Mesenchymal stem cell (in vitro differentiated cells and primary cell): ENCODE data around the gene GPR173.

Experiments used
- DNase-seq: peaks from one replicate; pipeline ENCODE4 v3.0.0-alpha.2; 2013
- H2AFZ ChIP-seq: one replicate; pipeline ENCODE4 v1.6.1; 2013; ENCODE audit warnings: low read depth, mild to moderate bottlenecking, control low read depth, inconsistent platforms, low read length, moderate library complexity
- H2AK5ac ChIP-seq: 2 replicates; pipeline ENCODE4 v1.6.1; 2013; ENCODE audit warnings: low read length, moderate library complexity, mild to moderate bottlenecking, inconsistent platforms; ENCODE audit not compliant: severe bottlenecking
- H2BK120ac ChIP-seq: one replicate; pipeline ENCODE4 v1.6.1; 2013; ENCODE audit warnings: low read depth, mild to moderate bottlenecking, inconsistent platforms, low read length, moderate library complexity
- H2BK12ac ChIP-seq, 2 experiments: one replicate each; pipeline ENCODE4 v1.6.1; 2013; ENCODE audit warnings: inconsistent platforms in 2 of 2, low read length in 2 of 2, mild to moderate bottlenecking in 2 of 2, moderate library complexity in 2 of 2, control low read depth in 1 of 2
- H2BK15ac ChIP-seq: one replicate; pipeline ENCODE4 v1.6.1; 2013; ENCODE audit warnings: mild to moderate bottlenecking, low read depth, inconsistent platforms; ENCODE audit not compliant: poor library complexity, severe bottlenecking
- H2BK5ac ChIP-seq: 2 replicates; pipeline ENCODE4 v1.6.1; 2013; ENCODE audit warnings: low read depth, mild to moderate bottlenecking, low read length, control low read depth, inconsistent platforms; ENCODE audit not compliant: poor library complexity, severe bottlenecking
- H3K14ac ChIP-seq, 2 experiments: one replicate each; pipeline ENCODE4 v1.6.1; 2013; ENCODE audit warnings: inconsistent platforms in 2 of 2, low read length in 2 of 2, control low read depth in 1 of 2, mild to moderate bottlenecking in 1 of 2, moderate library complexity in 1 of 2
- H3K18ac ChIP-seq, 2 experiments: one replicate each; pipeline ENCODE4 v1.6.1; 2013; ENCODE audit warnings: inconsistent platforms in 2 of 2, low read length in 2 of 2, control low read depth in 1 of 2, low read depth in 1 of 2, mild to moderate bottlenecking in 1 of 2
- H3K23ac ChIP-seq, 2 experiments: one replicate each; pipeline ENCODE4 v1.6.1; 2013; ENCODE audit warnings: inconsistent platforms in 2 of 2, low read length in 2 of 2, mild to moderate bottlenecking in 2 of 2, moderate library complexity in 2 of 2, control low read depth in 1 of 2
- H3K27ac ChIP-seq: 2 replicates; pipeline ENCODE4 v1.5.1; 2013; ENCODE audit warnings: mild to moderate bottlenecking, moderate library complexity, low read length, control low read depth, inconsistent platforms; ENCODE audit not compliant: poor library complexity, severe bottlenecking
- H3K27me3 ChIP-seq, 2 experiments: 2 replicates each; pipeline versions ENCODE4 v1.6.1 to v1.7.0; 2013; ENCODE audit warnings: low read length in 2 of 2, mild to moderate bottlenecking in 2 of 2, moderate library complexity in 2 of 2, control low read depth in 1 of 2, inconsistent platforms in 1 of 2; ENCODE audit not compliant: control insufficient read depth in 1 of 2, insufficient read depth in 1 of 2
- H3K36me3 ChIP-seq, 2 experiments: 2 replicates each; pipeline versions ENCODE4 v1.6.1 to v1.7.0; 2013; ENCODE audit warnings: low read length in 2 of 2, control low read depth in 1 of 2, inconsistent platforms in 1 of 2, low read depth in 1 of 2, mild to moderate bottlenecking in 1 of 2; ENCODE audit not compliant: insufficient read depth in 2 of 2, control insufficient read depth in 1 of 2
- H3K4ac ChIP-seq, 2 experiments: one replicate each; pipeline ENCODE4 v1.6.1; 2013; ENCODE audit warnings: inconsistent platforms in 2 of 2, low read length in 2 of 2, mild to moderate bottlenecking in 2 of 2, moderate library complexity in 2 of 2, control low read depth in 1 of 2, low read depth in 1 of 2
- H3K4me1 ChIP-seq: 2 replicates; pipeline ENCODE4 v1.6.1; 2013; ENCODE audit warnings: low read depth, low read length, control low read depth; ENCODE audit not compliant: control insufficient read depth, insufficient read depth
- H3K4me2 ChIP-seq: 2 replicates; pipeline ENCODE4 v1.6.1; 2013; ENCODE audit warnings: low read length, mild to moderate bottlenecking, inconsistent platforms; ENCODE audit not compliant: poor library complexity, severe bottlenecking
- H3K4me3 ChIP-seq, 2 experiments: 2 replicates each; pipeline versions ENCODE4 v1.5.1 to v1.7.0; 2013; ENCODE audit warnings: low read length in 2 of 2, mild to moderate bottlenecking in 2 of 2, control low read depth in 1 of 2, low read depth in 1 of 2; ENCODE audit not compliant: insufficient read depth in 1 of 2
- H3K79me1 ChIP-seq: replicated peaks from 2 replicates; pipeline ENCODE4 v1.6.1; 2013; ENCODE audit warnings: mild to moderate bottlenecking, control low read depth, low read length, inconsistent platforms; ENCODE audit not compliant: poor library complexity, severe bottlenecking
- H3K9ac ChIP-seq: 2 replicates; pipeline ENCODE4 v1.7.0; 2013; ENCODE audit warnings: mild to moderate bottlenecking, low read length, moderate library complexity
- H3K9me3 ChIP-seq: 2 replicates; pipeline ENCODE4 v1.7.0; 2013; ENCODE audit warnings: mild to moderate bottlenecking, low read length; ENCODE audit not compliant: control insufficient read depth
- H4K8ac ChIP-seq: one replicate; pipeline ENCODE4 v1.6.1; 2013; ENCODE audit warnings: inconsistent platforms, mild to moderate bottlenecking, low read length, moderate library complexity
- H4K91ac ChIP-seq: one replicate; pipeline ENCODE4 v1.6.1; 2013; ENCODE audit warnings: mild to moderate bottlenecking, low read length, inconsistent platforms
- WGBS: methylation state at CpG from one replicate; pipeline ENCODE4 v1.1.7; 2013; ENCODE audit warnings: mixed read lengths; 5-methylcytosine and 5-hydroxymethylcytosine counted together

GPR173 gene

DNA sequence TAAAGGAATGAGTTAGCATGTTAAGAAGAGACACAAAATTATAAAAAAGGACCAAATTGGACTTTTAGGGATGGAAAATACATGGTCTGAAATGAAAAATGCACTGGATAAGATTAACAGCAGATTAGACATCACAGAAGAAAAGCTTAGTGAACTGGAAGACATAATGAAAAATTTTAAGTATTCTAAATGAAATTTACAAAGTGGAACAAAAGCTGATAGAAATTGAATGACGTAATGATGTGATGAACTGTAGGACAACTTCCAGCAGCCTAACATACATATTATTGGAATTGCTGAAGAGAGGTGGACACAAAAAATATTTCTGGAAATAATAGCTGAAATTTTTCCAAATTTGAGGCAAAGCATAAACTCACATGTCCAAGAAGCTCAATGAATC is 39.6 kb upstream of the GPR173 start:
- DNase-seq: no peak
- H3K18ac ChIP-seq: no peak overlapping the region
- no peak overlapping the region for H2AK5ac ChIP-seq
- H3K4me2 ChIP-seq: no peak overlapping the region
- H2BK15ac ChIP-seq: no peak overlapping the region
- no peaks in the 10 kb centered on the region for H3K4me1 ChIP-seq
- H2BK5ac ChIP-seq: no peak overlapping the region
- H3K27me3 ChIP-seq: peaks cover 0 to 45% of the 10 kb centered on the region in 2 experiments
- H3K27ac ChIP-seq: no peak overlapping the region
- H4K91ac ChIP-seq: no peak overlapping the region
- peaks cover 19% of the 10 kb centered on the region for H3K9me3 ChIP-seq
- no peak overlapping the region for H3K9ac ChIP-seq
- H2BK12ac ChIP-seq: no peak overlapping the region
- H4K8ac ChIP-seq: no peak overlapping the region
- H2BK120ac ChIP-seq: no peak overlapping the region
- H3K4me3 ChIP-seq: no peak overlapping the region
- H3K4ac ChIP-seq: no peak overlapping the region
- no peaks in the 10 kb centered on the region for H3K79me1 ChIP-seq
- WGBS: no CpG with 5 or more reads among the region's 1 CpG
- no peak overlapping the region for H3K23ac ChIP-seq
- no peaks in the 10 kb centered on the region for H3K36me3 ChIP-seq
- H3K14ac ChIP-seq: no peak overlapping the region
- H2AFZ ChIP-seq: no peak overlapping the region

DNA sequence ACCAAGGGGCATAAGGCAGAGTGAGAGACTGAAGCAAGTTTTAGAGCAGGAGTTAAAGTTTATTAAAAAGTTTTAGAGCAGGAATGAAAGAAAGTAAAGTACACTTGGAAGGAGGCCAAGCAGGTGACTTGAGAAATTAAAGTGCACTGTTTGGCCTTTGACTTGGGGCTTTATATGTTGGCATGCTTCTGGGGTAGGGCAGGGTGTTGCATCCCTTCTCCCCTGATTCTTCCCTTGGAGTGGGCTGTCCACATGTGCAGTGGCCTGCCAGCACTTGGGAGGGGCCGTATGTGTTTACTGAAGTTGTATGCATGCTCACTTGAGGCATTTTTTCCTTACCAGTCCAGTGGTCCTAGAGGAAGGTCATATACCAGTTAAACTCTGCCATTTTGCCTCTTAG is 35.3 kb upstream of the GPR173 start:
- no peaks in the 10 kb centered on the region for H3K36me3 ChIP-seq
- H2BK15ac ChIP-seq: no peak overlapping the region
- no peak overlapping the region for H2AK5ac ChIP-seq
- H4K91ac ChIP-seq: no peak overlapping the region
- no peaks in the 10 kb centered on the region for H3K79me1 ChIP-seq
- no peak overlapping the region for H3K4ac ChIP-seq
- H2BK5ac ChIP-seq: no peak overlapping the region
- WGBS: 86% methylated on average over 1 of the region's 1 CpG
- H2AFZ ChIP-seq: no peak overlapping the region
- H3K4me2 ChIP-seq: no peak overlapping the region
- H3K18ac ChIP-seq: no peak overlapping the region
- H3K9ac ChIP-seq: no peak overlapping the region
- H3K14ac ChIP-seq: no peak overlapping the region
- H3K23ac ChIP-seq: no peak overlapping the region
- peaks cover 0 to 29% of the 10 kb centered on the region in 2 experiments for H3K27me3 ChIP-seq
- H3K4me1 ChIP-seq: no peaks in the 10 kb centered on the region
- H2BK120ac ChIP-seq: no peak overlapping the region
- H3K9me3 ChIP-seq: peaks cover 11% of the 10 kb centered on the region
- H3K27ac ChIP-seq: no peak overlapping the region
- no peak overlapping the region for H4K8ac ChIP-seq
- no peak overlapping the region for H3K4me3 ChIP-seq
- H2BK12ac ChIP-seq: no peak overlapping the region
- DNase-seq: no peak

- no peak overlapping the region for H3K14ac ChIP-seq
- no peak overlapping the region for H3K18ac ChIP-seq
- no peak overlapping the region for H3K27ac ChIP-seq
- H3K36me3 ChIP-seq: no peaks in the 10 kb centered on the region
- no peak overlapping the region for H3K23ac ChIP-seq
- peaks cover 12 to 49% of the 10 kb centered on the region in 2 experiments for H3K27me3 ChIP-seq
- 19% methylated on average over 2 of the region's 4 CpGs for WGBS
- H3K9ac ChIP-seq: no peak overlapping the region
- no peak for DNase-seq
- no peaks in the 10 kb centered on the region for H3K4me1 ChIP-seq
- no peaks in the 10 kb centered on the region for H3K9me3 ChIP-seq
- H3K4ac ChIP-seq: no peak overlapping the region
- no peak overlapping the region for H2BK5ac ChIP-seq
- H2AK5ac ChIP-seq: no peak overlapping the region
- no peak overlapping the region for H3K4me2 ChIP-seq
- no peak overlapping the region for H4K8ac ChIP-seq
- H2BK15ac ChIP-seq: no peak overlapping the region
- no peak overlapping the region for H2BK120ac ChIP-seq
- H3K4me3 ChIP-seq: no peak overlapping the region
- no peak overlapping the region for H4K91ac ChIP-seq
- no peaks in the 10 kb centered on the region for H3K79me1 ChIP-seq
- H2AFZ ChIP-seq: no peak overlapping the region
- H2BK12ac ChIP-seq: no peak overlapping the region
Measured at GRCh38 chrX:53018627-53019026, 30.0 kb upstream of the GPR173 start.

GRCh38 chrX:53022381-53022780 is 26.2 kb upstream of the GPR173 start:
- DNase-seq: no peak
- Histone ChIP-seq H3K4me2 (no peak overlapping the region), H3K79me1 (no peaks in the 10 kb centered on the region), H3K9me3 (no peaks in the 10 kb centered on the region), H4K91ac (no peak overlapping the region), H2AFZ (no peak overlapping the region), H4K8ac (no peak overlapping the region), H3K27ac (no peak overlapping the region), H2BK5ac (no peak overlapping the region), H3K9ac (no peak overlapping the region), H2BK120ac (no peak overlapping the region), H3K14ac (no peak overlapping the region), H3K4ac (no peak overlapping the region), H3K4me3 (no peak overlapping the region), H3K36me3 (no peaks in the 10 kb centered on the region), H3K27me3 (peaks cover 12 to 50% of the 10 kb centered on the region in 2 experiments), H2BK15ac (no peak overlapping the region), H3K4me1 (no peaks in the 10 kb centered on the region), H3K18ac (no peak overlapping the region), H2BK12ac (no peak overlapping the region), H3K23ac (no peak overlapping the region), H2AK5ac (no peak overlapping the region)
- WGBS: 16% methylated on average over 4 of the region's 8 CpGs
